SK-N-SH (cell line): ENCODE results near the gene SEMA3C. TPM values are rescaled to one million over a fixed set of nuclear protein-coding genes. Genes with fewer than 3 reads are reported as not detected.

Experiments used
- CTCF ChIA-PET: fragments of 300-600, 350-600 bp; formaldehyde crosslinking; extraction: SDS; loops from one replicate; lab custom pipeline; 2021; lab: Yijun Ruan, JAX
- POLR2A ChIA-PET: fragments of 350-600 bp; sonication (Branson Sonifier 250); formaldehyde crosslinking; extraction: SDS; loops from one replicate; lab custom pipeline; 2020; ENCODE audit warnings: antibody characterized with exemption, inconsistent platforms; lab: Yijun Ruan, JAX
- DNase-seq: peaks from one replicate; pipeline ENCODE4 v3.0.0; 2012
- H2AFZ ChIP-seq: fragments of 200-600 bp; sonication (generic); 2 replicates; pipeline ENCODE4 v1.8.1; 2016; ENCODE audit warnings: antibody characterized with exemption, mild to moderate bottlenecking, low read depth
- H3F3A ChIP-seq: fragments of 200-600 bp; sonication (generic); replicated peaks from 2 replicates; pipeline ENCODE3; 2016; ENCODE audit warnings: antibody characterized with exemption, mild to moderate bottlenecking; ENCODE audit not compliant: insufficient read depth
- H3K27ac ChIP-seq, 2 experiments: fragments of 200-500 bp in 1 of 2; fragments of 200-600 bp in 1 of 2; sonication (Bioruptor generic) in 1 of 2; sonication (generic), shearing (Covaris generic) in 1 of 2; 2 replicates each; pipeline versions ENCODE4 v1.5.1 to v1.6.1; 2014 to 2016; ENCODE audit warnings: low read depth in 2 of 2, inconsistent platforms in 1 of 2, low read length in 1 of 2, mild to moderate bottlenecking in 1 of 2, mixed read lengths in 1 of 2
- H3K27me3 ChIP-seq: fragments of 200-600 bp; sonication (generic), shearing (Covaris generic); 2 replicates; pipeline ENCODE4 v1.6.1; 2016; ENCODE audit warnings: mixed run types; ENCODE audit not compliant: insufficient read depth
- H3K36me3 ChIP-seq, 2 experiments: fragments of 200-500 bp in 1 of 2; fragments of 200-600 bp in 1 of 2; sonication (Bioruptor generic) in 1 of 2; sonication (generic) in 1 of 2; replicated peaks in 1 of 2; 2 replicates each; pipeline versions ENCODE3 to v1.5.1; 2014 to 2016; ENCODE audit warnings: low read length in 1 of 2, mild to moderate bottlenecking in 1 of 2; ENCODE audit not compliant: insufficient read depth in 2 of 2, control insufficient read depth in 1 of 2
- H3K4me1 ChIP-seq, 2 experiments: fragments of 200-500 bp in 1 of 2; fragments of 200-600 bp in 1 of 2; sonication (Bioruptor generic) in 1 of 2; sonication (generic), shearing (Covaris generic) in 1 of 2; 2 replicates each; pipeline versions ENCODE4 v1.5.1 to v1.6.1; 2014 to 2016; ENCODE audit warnings: low read depth in 1 of 2, low read length in 1 of 2, mixed run types in 1 of 2; ENCODE audit not compliant: insufficient read depth in 2 of 2, control insufficient read depth in 1 of 2
- H3K4me2 ChIP-seq: fragments of 200-600 bp; sonication (generic), shearing (Covaris generic); 2 replicates; pipeline ENCODE4 v1.6.1; 2017; ENCODE audit warnings: mixed run types
- H3K4me3 ChIP-seq, 2 experiments: fragments of 200-500 bp in 1 of 2; fragments of 200-600 bp in 1 of 2; sonication (Bioruptor generic) in 1 of 2; sonication (generic), shearing (Covaris generic) in 1 of 2; 2 replicates each; pipeline versions ENCODE4 v1.5.1 to v1.8.1; 2014 to 2016; ENCODE audit warnings: low read depth in 2 of 2, inconsistent platforms in 1 of 2, low read length in 1 of 2, mild to moderate bottlenecking in 1 of 2, mixed read lengths in 1 of 2, moderate library complexity in 1 of 2
- H3K79me2 ChIP-seq: fragments of 200-600 bp; sonication (generic); 2 replicates; pipeline ENCODE4 v1.8.1; 2017; ENCODE audit warnings: mild to moderate bottlenecking; ENCODE audit not compliant: insufficient read depth
- H3K9ac ChIP-seq: fragments of 200-600 bp; sonication (generic); 2 replicates; pipeline ENCODE4 v1.6.1; 2017; ENCODE audit warnings: mixed run types
- H3K9me2 ChIP-seq: fragments of 200-600 bp; sonication (generic); 2 replicates; pipeline ENCODE4 v1.6.1; 2017; ENCODE audit warnings: mixed run types
- H3K9me3 ChIP-seq: fragments of 200-600 bp; sonication (generic); 2 replicates; pipeline ENCODE4 v1.6.1; 2017; ENCODE audit warnings: mixed run types, mild to moderate bottlenecking, moderate library complexity
- H4K20me1 ChIP-seq: fragments of 200-600 bp; sonication (generic); 2 replicates; pipeline ENCODE4 v1.6.1; 2017; ENCODE audit warnings: mild to moderate bottlenecking, mixed run types; ENCODE audit not compliant: insufficient read depth
- CTCF ChIP-seq: fragments of 200-600 bp; sonication (generic); IDR thresholded peaks from 2 replicates; pipeline ENCODE4 v1.6.1; 2017; ENCODE audit warnings: antibody characterized with exemption, mild to moderate bottlenecking, moderate library complexity
- ELF1 ChIP-seq: IDR thresholded peaks from 2 replicates; pipeline ENCODE4 v1.4.0; 2012
- EZH2phosphoT487 ChIP-seq: fragments of 200-600 bp; sonication (generic); IDR thresholded peaks from 2 replicates; pipeline ENCODE4 v1.6.1; 2017; ENCODE audit warnings: low read depth, mixed run types, mild to moderate bottlenecking, antibody characterized with exemption, moderate library complexity, borderline replicate concordance
- FOSL2 ChIP-seq: IDR thresholded peaks from 2 replicates; pipeline ENCODE4 v1.4.0; 2012; ENCODE audit warnings: low read depth, mild to moderate bottlenecking, moderate library complexity, borderline replicate concordance
- FOXM1 ChIP-seq: IDR thresholded peaks from 2 replicates; pipeline ENCODE4 v1.4.0; 2012; ENCODE audit warnings: low read depth, mild to moderate bottlenecking
- GATA2 ChIP-seq: sonication (generic); formaldehyde crosslinking; IDR thresholded peaks from 2 replicates; pipeline ENCODE4 v1.5.0; 2020; ENCODE audit warnings: mild to moderate bottlenecking, missing genetic modification reagents
- IRF3 ChIP-seq: fragments of 150-350 bp; IDR thresholded peaks from 2 replicates; pipeline ENCODE4 v1.6.1; 2016; ENCODE audit warnings: mild to moderate bottlenecking, low read depth, low read length
- JUND ChIP-seq: IDR thresholded peaks from 2 replicates; pipeline ENCODE4 v1.4.0; 2012
- MEF2A ChIP-seq: IDR thresholded peaks from 2 replicates; pipeline ENCODE4 v1.4.0; 2012; ENCODE audit warnings: low read depth, borderline replicate concordance
- NFIC ChIP-seq: IDR thresholded peaks from 2 replicates; pipeline ENCODE4 v1.4.0; 2012; ENCODE audit warnings: borderline replicate concordance
- PBX3 ChIP-seq: IDR thresholded peaks from 2 replicates; pipeline ENCODE4; 2012
- POLR2AphosphoS5 ChIP-seq: IDR thresholded peaks from 2 replicates; pipeline ENCODE4 v1.6.1; 2012; ENCODE audit warnings: low read depth, low read length
- RAD21 ChIP-seq: IDR thresholded peaks from 2 replicates; pipeline ENCODE4 v1.6.1; 2012; ENCODE audit warnings: mild to moderate bottlenecking, low read length
- RXRA ChIP-seq: IDR thresholded peaks from 2 replicates; pipeline ENCODE4 v1.4.0; 2012; ENCODE audit warnings: low read depth, mild to moderate bottlenecking, borderline replicate concordance
- SMC3 ChIP-seq: IDR thresholded peaks from 2 replicates; pipeline ENCODE4 v1.6.1; 2012; ENCODE audit warnings: low read depth, low read length, improper control_type of control experiment
- TAF1 ChIP-seq: IDR thresholded peaks from 2 replicates; pipeline ENCODE4 v1.6.1; 2012; ENCODE audit warnings: low read depth, mild to moderate bottlenecking, low read length, moderate library complexity, borderline replicate concordance
- USF1 ChIP-seq: IDR thresholded peaks from 2 replicates; pipeline ENCODE4 v1.4.0; 2012; ENCODE audit warnings: low read depth, borderline replicate concordance
- USF2 ChIP-seq: fragments of 150-350 bp; IDR thresholded peaks from 2 replicates; pipeline ENCODE4 v1.6.1; 2017; ENCODE audit warnings: antibody characterized with exemption, low read length, low read depth, borderline replicate concordance
- YY1 ChIP-seq: IDR thresholded peaks from 2 replicates; pipeline ENCODE4 v1.4.0; 2012; ENCODE audit warnings: low read depth, mild to moderate bottlenecking
- ZBTB33 ChIP-seq: IDR thresholded peaks from 2 replicates; pipeline ENCODE4 v1.4.0; 2012; ENCODE audit warnings: low read depth, borderline replicate concordance
- WGBS: methylation state at CpG from one replicate; pipeline ENCODE4 v1.1.6; 2017; ENCODE audit warnings: low lambda C conversion rate; 5-methylcytosine and 5-hydroxymethylcytosine counted together
- polyA plus RNA-seq, 3 experiments: library from polyadenylated mRNA; depleted of rRNA; stranded (reverse); fragments of >200 nt; gene quantifications; 2 replicates each; pipeline ENCODE4 v1.2.3, GENCODE V29; 2012

Gene SEMA3C
- polyA plus RNA-seq, 1 of the 3 experiments (the other 2 are of a cell fraction), result 51.1 TPM

GRCh38 chr7:80768756-80769155, 150.1 kb downstream of the SEMA3C start:
- Histone ChIP-seq H4K20me1 (no peaks in the 10 kb centered on the region), H3K27me3 (no peaks in the 10 kb centered on the region), H3K27ac (no peak overlapping the region), H3K9ac (no peak overlapping the region), H3F3A (peaks cover 7% of the 10 kb centered on the region), H3K9me2 (no peaks in the 10 kb centered on the region), H3K4me1 (peaks cover 0 to 37% of the 10 kb centered on the region in 2 experiments; a peak in 2 of 4 replicates), H2AFZ (no peak overlapping the region), H3K4me3 (no peak overlapping the region), H3K4me2 (no peak overlapping the region), H3K9me3 (no peaks in the 10 kb centered on the region), H3K79me2 (no peaks in the 10 kb centered on the region), H3K36me3 (peaks cover 5 to 30% of the 10 kb centered on the region in 2 experiments)
- ChIA-PET CTCF (interaction anchor here (0.7 to 1.0 kb wide), 2 partner anchors 11 to 25 kb away, joined by 3 read pairs; no protein-coding TSS in a partner anchor), POLR2A (no interaction called here)
- WGBS, result 97% methylated on average over 1 of the region's 1 CpG
- no peak for DNase-seq
- TF ChIP-seq SMC3, result no peak

GRCh38 chr7:80767654-80768053, 151.2 kb downstream of the SEMA3C start:
- TF ChIP-seq RXRA, result no peak
- TF ChIP-seq EZH2phosphoT487, result no peak
- TF ChIP-seq NFIC, result no peak
- no peak for TF ChIP-seq USF1
- TF ChIP-seq CTCF, result no peak
- TF ChIP-seq FOSL2, result no peak
- TF ChIP-seq JUND, result no peak
- TF ChIP-seq USF2, result no peak
- TF ChIP-seq MEF2A, result no peak
- no peak for TF ChIP-seq FOXM1
- no peak for TF ChIP-seq IRF3
- no peak for TF ChIP-seq POLR2AphosphoS5
- no peak for TF ChIP-seq GATA2
- TF ChIP-seq PBX3, result no peak
- no peak for TF ChIP-seq TAF1
- TF ChIP-seq ELF1, result no peak
- TF ChIP-seq ZBTB33, result no peak
- TF ChIP-seq RAD21, result no peak
- TF ChIP-seq YY1, result no peak
- TF ChIP-seq, all 33 proteins: peak for 0
- no peaks in the 10 kb centered on the region for H4K20me1 ChIP-seq
- no peak overlapping the region for H3K9ac ChIP-seq
- 10% methylated on average over 1 of the region's 1 CpG for WGBS
- no peak for DNase-seq
- H3K9me2 ChIP-seq, result no peaks in the 10 kb centered on the region
- no peak overlapping the region for H2AFZ ChIP-seq
- peaks cover 0 to 30% of the 10 kb centered on the region in 2 experiments; a peak in 2 of 4 replicates for H3K4me1 ChIP-seq
- H3K36me3 ChIP-seq, result peaks cover 5 to 34% of the 10 kb centered on the region in 2 experiments
- H3K9me3 ChIP-seq, result no peaks in the 10 kb centered on the region
- H3F3A ChIP-seq, result peaks cover 7% of the 10 kb centered on the region
- H3K79me2 ChIP-seq, result no peaks in the 10 kb centered on the region
- H3K4me3 ChIP-seq, result no peak overlapping the region
- no peak overlapping the region for H3K4me2 ChIP-seq
- no peak overlapping the region for H3K27ac ChIP-seq
- POLR2A ChIA-PET, result no interaction called here
- CTCF ChIA-PET, result no interaction called here
- no peaks in the 10 kb centered on the region for H3K27me3 ChIP-seq
